Inflammatory macrophage (primary cell): ENCODE data around the gene TSPAN2.
A peak's percentile ranks its signal among the peaks of the same experiment; 100 is the strongest.
"Not testable (repeated sequence)": the region's sequence is repeated elsewhere in the genome, so short reads cannot be mapped to it uniquely, and the experiment has no call there.

Experiments
- DNase-seq, 2 donors: peaks; one replicate each; pipeline ENCODE4 v3.0.0-alpha.2; 2020 to 2022

TSPAN2 gene

GRCh38 chr1:115031595-115031994, 57.7 kb downstream of the TSPAN2 start:
- DNase-seq, result no peak

DNA sequence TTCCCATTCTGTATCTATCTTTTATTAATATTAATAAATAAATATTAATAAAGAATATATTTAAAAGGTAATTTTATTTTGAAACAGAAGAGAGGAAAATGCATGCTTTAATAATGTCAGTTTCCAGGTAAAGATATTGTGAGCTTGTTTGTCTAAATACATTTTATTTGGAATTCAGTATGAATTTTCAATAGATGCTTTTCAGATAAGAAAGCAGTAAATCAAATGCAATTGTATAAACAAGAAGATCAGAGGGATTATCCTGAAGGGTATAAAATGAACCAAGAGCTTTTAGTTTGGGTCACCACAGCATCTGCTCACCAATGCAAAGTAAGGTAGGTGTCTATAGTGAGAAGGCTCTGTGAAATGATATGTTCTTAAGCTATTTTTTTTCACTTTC, 59.8 kb downstream of the TSPAN2 start, which contains the start of gene TSHB:
Gene TSHB (plus strand): TSS at position 301 of the 400 bp plus-strand sequence. CDS start 3,537 bp downstream, outside the sequence.
- no peak for DNase-seq

GRCh38 chr1:115023593-115023992, 65.7 kb downstream of the TSPAN2 start:
- DNase-seq, result no peak

GRCh38 chr1:115021145-115021544, 68.2 kb downstream of the TSPAN2 start:
- no peak for DNase-seq

DNA sequence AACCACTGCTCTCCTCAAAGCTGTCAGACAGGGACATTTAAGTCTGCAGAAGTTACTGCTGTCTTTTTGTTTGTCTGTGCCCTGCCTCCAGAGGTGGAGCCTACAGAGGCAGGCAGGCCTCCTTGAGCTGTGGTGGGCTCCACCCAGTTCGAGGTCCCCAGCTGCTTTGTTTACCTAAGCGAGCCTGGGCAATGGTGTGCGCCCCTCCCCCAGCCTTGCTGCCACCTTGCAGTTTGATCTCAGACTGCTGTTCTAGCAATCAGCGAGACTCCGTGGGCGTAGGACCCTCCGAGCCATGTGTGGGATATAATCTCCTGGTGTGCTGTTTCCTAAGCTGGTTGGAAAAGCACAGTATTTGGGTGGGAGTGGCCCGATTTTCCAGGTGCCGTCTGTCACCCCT, 69.8 kb downstream of the TSPAN2 start:
- DNase-seq, result not testable (repeated sequence)

DNA sequence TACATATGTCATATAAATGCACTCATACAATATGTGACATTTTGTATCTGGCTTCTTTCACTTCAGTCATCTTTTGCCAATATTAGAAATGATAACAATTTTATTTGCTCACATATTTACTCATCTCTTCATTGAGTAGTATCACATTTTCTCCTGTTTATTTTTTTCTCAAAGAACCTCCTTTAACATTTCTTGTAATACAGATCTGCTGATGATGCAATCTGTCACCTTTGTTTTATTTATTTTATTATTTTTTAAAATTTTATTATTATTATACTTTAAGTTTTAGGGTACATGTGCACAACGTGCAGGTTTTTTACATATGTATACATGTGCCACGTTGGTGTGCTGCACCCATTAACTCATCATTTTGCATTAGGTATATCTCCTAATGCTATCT, 75.5 kb downstream of the TSPAN2 start:
- no peak for DNase-seq

GRCh38 chr1:115012434-115012833, 76.9 kb downstream of the TSPAN2 start:
- DNase-seq, result no peak

DNA sequence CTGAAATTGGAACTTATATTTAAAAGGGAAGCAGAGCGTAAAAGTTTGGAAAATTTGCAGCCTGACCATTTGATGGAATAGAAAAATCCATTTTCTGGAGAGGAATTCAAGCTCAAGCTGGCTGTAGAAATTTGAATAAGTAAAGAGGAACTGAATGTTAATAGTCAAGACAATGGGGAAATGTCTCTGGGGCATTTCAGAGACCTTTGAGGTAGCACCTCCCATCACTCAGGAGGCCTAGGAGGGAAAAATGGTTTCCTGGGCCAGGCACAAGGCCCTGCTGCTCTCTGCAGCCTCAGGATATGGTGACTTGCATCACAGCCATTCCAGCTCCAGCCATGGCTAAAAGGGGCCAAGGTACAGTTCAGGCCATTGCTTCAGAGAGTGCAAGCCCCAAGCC, 77.3 kb downstream of the TSPAN2 start:
- DNase-seq, result peak in 1 of 2 donors; percentile 22

GRCh38 chr1:115006191-115006590, 83.1 kb downstream of the TSPAN2 start:
- no peak for DNase-seq
